D721Med (cell line): ENCODE measurements around the gene GRAMD2B.

Experiments used
- DNase-seq: peaks from one replicate; pipeline ENCODE4 v3.0.0; 2011; ENCODE audit warnings: low spot score; ENCODE audit not compliant: insufficient read length
- FAIRE-seq: peaks from 2 replicates; lab custom pipeline; 2011; peaks lifted over from hg19 to GRCh38; lab: Jason Lieb, UNC
- CTCF ChIP-seq: IDR thresholded peaks from 2 replicates; pipeline ENCODE4 v1.5.1; 2012; ENCODE audit warnings: mild to moderate bottlenecking, control low read depth; ENCODE audit not compliant: insufficient read depth; ENCODE audit errors: missing control alignments

Gene GRAMD2B

GRCh38 chr5:126472538-126472889 is 49.3 kb downstream of the GRAMD2B start:
- no peak for FAIRE-seq
- DNase-seq = no peak
- no peak for TF ChIP-seq CTCF

- TF ChIP-seq CTCF = no peak
- FAIRE-seq = peak; percentile 41
- no peak for DNase-seq
Observed at GRCh38 chr5:126477294-126478117, 54.3 kb downstream of the GRAMD2B start.

GRCh38 chr5:126479810-126480209 is 56.6 kb downstream of the GRAMD2B start:
- FAIRE-seq (no peak), DNase-seq (no peak)
- no peak for TF ChIP-seq CTCF

- no peak for FAIRE-seq
Observed at GRCh38 chr5:126480824-126481223, 57.6 kb downstream of the GRAMD2B start.

GRCh38 chr5:126481243-126481642 is 58.0 kb downstream of the GRAMD2B start:
- FAIRE-seq (no peak), DNase-seq (no peak)
- no peak for TF ChIP-seq CTCF

More at GRCh38 chr5:126480824-126481223, 57.6 kb downstream of the GRAMD2B start:
- no peak for DNase-seq
- no peak for TF ChIP-seq CTCF

- DNase-seq (no peak), FAIRE-seq (peak; percentile 35)
- no peak for TF ChIP-seq CTCF
Observed at GRCh38 chr5:126482591-126482990, 59.4 kb downstream of the GRAMD2B start.

GRCh38 chr5:126483156-126483555 is 59.9 kb downstream of the GRAMD2B start:
- FAIRE-seq (no peak), DNase-seq (no peak)
- TF ChIP-seq CTCF = no peak
